Psoas muscle (tissue), 8 donors: Measurements from ENCODE around the gene ZNF625. TPM values are rescaled to one million over a fixed set of nuclear protein-coding genes. Genes with fewer than 3 reads are reported as not detected.

Experiments used
- ATAC-seq, 4 donors: fragments of 200-7000 bp; cut with Tn5 transposase; one replicate each; pipeline ENCODE4 v1.9.1; 2020; ENCODE audit warnings: moderate library complexity in 3 of 4, mild to moderate bottlenecking in 2 of 4
- DNase-seq, 2 donors: peaks; one replicate each; pipeline ENCODE4 v3.0.0-alpha.2; 2020
- H3K27ac ChIP-seq: fragments of 200-600 bp; one replicate; pipeline ENCODE4 v1.8.0; 2022
- H3K27me3 ChIP-seq, 3 donors: fragments of 200-600 bp in 1 of 3; one replicate each; pipeline versions ENCODE4 v1.6.1 to v1.8.0; 2013 to 2022; ENCODE audit warnings: low read length in 2 of 3, mild to moderate bottlenecking in 2 of 3, moderate library complexity in 1 of 3; ENCODE audit not compliant: insufficient read depth in 3 of 3
- H3K36me3 ChIP-seq, 2 donors: fragments of 200-600 bp in 1 of 2; one replicate each; pipeline versions ENCODE4 v1.6.1 to v1.8.0; 2013 to 2022; ENCODE audit warnings: low read depth in 1 of 2, mild to moderate bottlenecking in 1 of 2, moderate library complexity in 1 of 2; ENCODE audit not compliant: insufficient read depth in 1 of 2
- H3K4me1 ChIP-seq: fragments of 200-600 bp; one replicate; pipeline ENCODE4 v1.8.0; 2022
- H3K4me3 ChIP-seq: fragments of 200-600 bp; one replicate; pipeline ENCODE4 v1.8.0; 2022; ENCODE audit warnings: mild to moderate bottlenecking
- H3K9me3 ChIP-seq: fragments of 200-600 bp; one replicate; pipeline ENCODE4 v1.8.0; 2022
- CTCF ChIP-seq: fragments of 200-600 bp; IDR thresholded peaks from one replicate; pipeline ENCODE4 v1.8.0; 2022; ENCODE audit warnings: antibody characterized with exemption
- WGBS, 3 donors: extraction: QIAGEN DNeasy Blood & Tissue Kit; methylation state at CpG; one replicate each; pipeline versions ENCODE4 v1.1.6 to v1.1.7; 2013; 5-methylcytosine and 5-hydroxymethylcytosine counted together
- intact Hi-C, 2 donors: fragments of 100-400 bp; cut with DNase I; formaldehyde crosslinking; loops; one replicate each; pipeline versions ENCODE4 v1.11.0 to v1.14.2; 2022
- polyA plus RNA-seq, 3 donors: library from polyadenylated mRNA; stranded (reverse); fragments of 200-250 nt; gene quantifications; one replicate each; pipeline ENCODE4 v1.2.3, GENCODE V29; 2013
- total RNA-seq, 4 donors: library from RNA; stranded (reverse); fragmentation: NEBNext Ultra II Directional in 2 of 4; extraction: Animal tissue kit (Norgen Biotek cat#: 25700) in 2 of 4; gene quantifications; one replicate each; pipeline versions ENCODE4 v1.2.1 to v1.2.4, GENCODE V29; 2021 to 2023
- donor health status: healthy with polysubstance abuse.
- donor health status: DM: no; HTN: no; CAD: no; lungs with moderate emphysema.
- donor health status: Bipolar disorder and iron deficiency.
- donor health status: healthy.
- donor health status: DM: yes; HTN: yes; CAD: no.
- donor health status: DM: no; HTN: no; CAD: no.
- donor health status: DM: no; HTN: no; CAD: no.
- donor health status: DM: yes; HTN: yes; CAD: no.

Gene ZNF625
- total and polyA plus RNA-seq, 7 donors, result 0.12 to 2.9 (median 0.72) TPM; not detected in 1

- H3K36me3 ChIP-seq, result peaks cover 9 to 43% of the 10 kb centered on the region in 2 donors
- WGBS, 3 donors, result 93 to 97% (median 97%) methylated on average over 3 of the region's 3 CpGs
- no peaks in the 10 kb centered on the region for H3K27me3 ChIP-seq
- ATAC-seq, result no peak
- H3K4me1 ChIP-seq, result no peaks in the 10 kb centered on the region
- TF ChIP-seq CTCF, result no peak
- no peak for DNase-seq
- no peak overlapping the region for H3K27ac ChIP-seq
- intact Hi-C loops, result no loop called here
- H3K9me3 ChIP-seq, result peaks cover 38% of the 10 kb centered on the region
- no peak overlapping the region for H3K4me3 ChIP-seq
Measured at GRCh38 chr19:12133069-12133468, 23.5 kb downstream of the ZNF625 start.

GRCh38 chr19:12126707-12127106 lies 29.8 kb downstream of the ZNF625 start:
- intact Hi-C loops, result no loop called here
- WGBS, 3 donors, result 31 to 34% (median 33%) methylated on average over 2 of the region's 2 CpGs

GRCh38 chr19:12117201-12117970 lies 39.1 kb downstream of the ZNF625 start:
- Histone ChIP-seq H3K4me1 (no peaks in the 10 kb centered on the region), H3K27ac (no peak overlapping the region), H3K9me3 (no peaks in the 10 kb centered on the region), H3K4me3 (no peak overlapping the region), H3K36me3 (peaks cover 4 to 8% of the 10 kb centered on the region in 2 donors), H3K27me3 (no peaks in the 10 kb centered on the region)
- WGBS, 3 donors, result 77 to 79% (median 78%) methylated on average over 32 to 33 of the region's 33 CpGs
- intact Hi-C loops, result no loop called here
- no peak for TF ChIP-seq CTCF
- no peak for ATAC-seq
- no peak for DNase-seq

More at GRCh38 chr19:12126707-12127106, 29.8 kb downstream of the ZNF625 start:
- DNase-seq, result no peak
- H3K4me3 ChIP-seq, result no peak overlapping the region
- no peak overlapping the region for H3K27ac ChIP-seq
- ATAC-seq, result no peak
- peak; percentile 22 for TF ChIP-seq CTCF
- H3K36me3 ChIP-seq, result peaks cover 0 to under 1% of the 10 kb centered on the region in 2 donors
- H3K4me1 ChIP-seq, result no peaks in the 10 kb centered on the region
- H3K9me3 ChIP-seq, result peaks cover 13% of the 10 kb centered on the region
- no peaks in the 10 kb centered on the region for H3K27me3 ChIP-seq

GRCh38 chr19:12113121-12113520 lies 43.4 kb downstream of the ZNF625 start:
- Histone ChIP-seq H3K27ac (no peak overlapping the region), H3K36me3 (peaks cover 11 to 27% of the 10 kb centered on the region in 2 donors), H3K9me3 (peaks cover 7% of the 10 kb centered on the region), H3K4me1 (no peaks in the 10 kb centered on the region), H3K4me3 (no peak overlapping the region), H3K27me3 (no peaks in the 10 kb centered on the region)
- no peak for DNase-seq
- WGBS, 3 donors, result 84 to 88% (median 88%) methylated on average over 5 of the region's 5 CpGs
- no peak for ATAC-seq
- intact Hi-C loops, result no loop called here
- TF ChIP-seq CTCF, result no peak
